ENCODE results near the gene SGPP2.

The SGPP2 gene

GRCh38 chr2:222547083-222547482, 122.7 kb downstream of the SGPP2 start:
- H3K9ac ChIP-seq (ENCODE audit: low read depth, low read length) = no peak overlapping the region
- no peaks in the 10 kb centered on the region for H3K9me3 ChIP-seq (ENCODE audit: insufficient read depth, low read length, severe bottlenecking)
- H3K4me2 ChIP-seq (ENCODE audit: insufficient read depth, low read length) = no peak overlapping the region
- no peak overlapping the region for H3K4me3 ChIP-seq (ENCODE audit: low read depth in 1 of 2, low read length in 2 of 2)
- no peaks in the 10 kb centered on the region for H3K79me2 ChIP-seq (ENCODE audit: insufficient read depth, low read length)
- ATAC-seq (ENCODE audit: insufficient read depth, low read depth) = no peak
- DNase-seq = no peak
- no peak overlapping the region for H3K27ac ChIP-seq (ENCODE audit: low read length)
- TF ChIP-seq EZH2 (IDR thresholded peaks at IDR 0.05; ENCODE audit: borderline replicate concordance, low read depth, low read length, severe bottlenecking) (no peak), CTCF (IDR thresholded peaks at IDR 0.05; ENCODE audit: borderline replicate concordance, extremely low read depth, low read length, poor library complexity, severe bottlenecking) (no peak)
- no peak overlapping the region for H2AFZ ChIP-seq (ENCODE audit: low read depth, low read length)
- no peaks in the 10 kb centered on the region for H4K20me1 ChIP-seq (ENCODE audit: insufficient read depth, low read length)
- H3K4me1 ChIP-seq (ENCODE audit: insufficient read depth, low read length) = no peaks in the 10 kb centered on the region
- H3K27me3 ChIP-seq (ENCODE audit: insufficient read depth, low read length, poor library complexity) = peaks cover 3% of the 10 kb centered on the region
- no peaks in the 10 kb centered on the region for H3K36me3 ChIP-seq (ENCODE audit: insufficient read depth, low read length)

GRCh38 chr2:222548992-222549391, 124.6 kb downstream of the SGPP2 start:
- TF ChIP-seq EZH2 (IDR thresholded peaks at IDR 0.05; ENCODE audit: borderline replicate concordance, low read depth, low read length, severe bottlenecking) (no peak), CTCF (IDR thresholded peaks at IDR 0.05; ENCODE audit: borderline replicate concordance, extremely low read depth, low read length, poor library complexity, severe bottlenecking) (no peak)
- H3K27me3 ChIP-seq (ENCODE audit: insufficient read depth, low read length, poor library complexity) = peaks cover 9% of the 10 kb centered on the region
- no peaks in the 10 kb centered on the region for H3K9me3 ChIP-seq (ENCODE audit: insufficient read depth, low read length, severe bottlenecking)
- H2AFZ ChIP-seq (ENCODE audit: low read depth, low read length) = no peak overlapping the region
- no peak for ATAC-seq (ENCODE audit: insufficient read depth, low read depth)
- no peaks in the 10 kb centered on the region for H3K4me1 ChIP-seq (ENCODE audit: insufficient read depth, low read length)
- no peak for DNase-seq
- H3K4me2 ChIP-seq (ENCODE audit: insufficient read depth, low read length) = no peak overlapping the region
- no peaks in the 10 kb centered on the region for H4K20me1 ChIP-seq (ENCODE audit: insufficient read depth, low read length)
- no peak overlapping the region for H3K9ac ChIP-seq (ENCODE audit: low read depth, low read length)
- H3K27ac ChIP-seq (ENCODE audit: low read length) = no peak overlapping the region
- no peaks in the 10 kb centered on the region for H3K79me2 ChIP-seq (ENCODE audit: insufficient read depth, low read length)
- H3K36me3 ChIP-seq (ENCODE audit: insufficient read depth, low read length) = no peaks in the 10 kb centered on the region
- no peak overlapping the region for H3K4me3 ChIP-seq (ENCODE audit: low read depth in 1 of 2, low read length in 2 of 2)

GRCh38 chr2:222554517-222554916, 130.2 kb downstream of the SGPP2 start:
- Histone ChIP-seq H4K20me1 (ENCODE audit: insufficient read depth, low read length) (no peaks in the 10 kb centered on the region), H3K9ac (ENCODE audit: low read depth, low read length) (no peak overlapping the region), H3K27me3 (ENCODE audit: insufficient read depth, low read length, poor library complexity) (peaks cover 9% of the 10 kb centered on the region), H3K4me2 (ENCODE audit: insufficient read depth, low read length) (no peak overlapping the region), H3K36me3 (ENCODE audit: insufficient read depth, low read length) (no peaks in the 10 kb centered on the region), H3K9me3 (ENCODE audit: insufficient read depth, low read length, severe bottlenecking) (no peaks in the 10 kb centered on the region), H3K4me3 (ENCODE audit: low read depth in 1 of 2, low read length in 2 of 2) (no peak overlapping the region), H3K79me2 (ENCODE audit: insufficient read depth, low read length) (no peaks in the 10 kb centered on the region), H3K4me1 (ENCODE audit: insufficient read depth, low read length) (no peaks in the 10 kb centered on the region), H2AFZ (ENCODE audit: low read depth, low read length) (no peak overlapping the region), H3K27ac (ENCODE audit: low read length) (no peak overlapping the region)
- DNase-seq (no peak), ATAC-seq (ENCODE audit: insufficient read depth, low read depth) (no peak)
- TF ChIP-seq CTCF (IDR thresholded peaks at IDR 0.05; ENCODE audit: borderline replicate concordance, extremely low read depth, low read length, poor library complexity, severe bottlenecking) (no peak), EZH2 (IDR thresholded peaks at IDR 0.05; ENCODE audit: borderline replicate concordance, low read depth, low read length, severe bottlenecking) (no peak)

GRCh38 chr2:222561151-222561550, 136.8 kb downstream of the SGPP2 start:
- H4K20me1 ChIP-seq (ENCODE audit: insufficient read depth, low read length) = no peaks in the 10 kb centered on the region
- TF ChIP-seq EZH2 (IDR thresholded peaks at IDR 0.05; ENCODE audit: borderline replicate concordance, low read depth, low read length, severe bottlenecking) = no peak
- no peak for TF ChIP-seq CTCF (IDR thresholded peaks at IDR 0.05; ENCODE audit: borderline replicate concordance, extremely low read depth, low read length, poor library complexity, severe bottlenecking)
- H3K79me2 ChIP-seq (ENCODE audit: insufficient read depth, low read length) = no peaks in the 10 kb centered on the region
- no peak overlapping the region for H3K27ac ChIP-seq (ENCODE audit: low read length)
- no peaks in the 10 kb centered on the region for H3K27me3 ChIP-seq (ENCODE audit: insufficient read depth, low read length, poor library complexity)
- no peak overlapping the region for H3K4me2 ChIP-seq (ENCODE audit: insufficient read depth, low read length)
- H3K9ac ChIP-seq (ENCODE audit: low read depth, low read length) = no peak overlapping the region
- H3K36me3 ChIP-seq (ENCODE audit: insufficient read depth, low read length) = peaks cover 1% of the 10 kb centered on the region; the same call in 1 of the 2 replicates
- DNase-seq (no peak), ATAC-seq (ENCODE audit: insufficient read depth, low read depth) (no peak)
- H3K4me3 ChIP-seq (ENCODE audit: low read depth in 1 of 2, low read length in 2 of 2) = no peak overlapping the region
- no peaks in the 10 kb centered on the region for H3K9me3 ChIP-seq (ENCODE audit: insufficient read depth, low read length, severe bottlenecking)
- no peak overlapping the region for H2AFZ ChIP-seq (ENCODE audit: low read depth, low read length)
- no peaks in the 10 kb centered on the region for H3K4me1 ChIP-seq (ENCODE audit: insufficient read depth, low read length)
